ENCODE data around the gene UBE2S. TPM values are rescaled to one million over a fixed set of nuclear protein-coding genes. Genes with fewer than 3 reads are reported as not detected.
"Not testable (repeated sequence)": the region's sequence is repeated elsewhere in the genome, so short reads cannot be mapped to it uniquely, and the experiment has no call there.

UBE2S gene
- total and polyA plus RNA-seq, 2 of the 8 experiments (the other 6 are each of a cell fraction or from before 2014, with no cell fraction given): 398 to 530 TPM

- 83% methylated on average over 1 of the region's 28 CpGs; no CpG with 5 or more reads in 1 of the 2 experiments for WGBS, 2 experiments (ENCODE audit: extremely low coverage in 1 of 2, insufficient coverage in 1 of 2, insufficient read length in 1 of 2, insufficient replicate concordance in 2 of 2, low coverage in 1 of 2, low lambda C conversion rate in 2 of 2, missing lambda C conversion rate in 1 of 2)
- POLR2A ChIA-PET (ENCODE audit: partially characterized antibody): interaction anchor here (1.1 to 34.6 kb wide), 9 partner anchors 7 to 260 kb away, joined by 3 to 874 read pairs (median 4); partner anchors contain the start of genes RPL28, SSC5D, TMEM238 and UBE2S
- CTCF ChIA-PET (ENCODE audit: partially characterized antibody): interaction anchor here (0.9 to 5.6 kb wide), 3 partner anchors 12 to 38 kb away, joined by 3 to 39 read pairs (median 16); no protein-coding TSS in a partner anchor
Observed at GRCh38 chr19:55401390-55401789, 6.2 kb downstream of the UBE2S start.

More at GRCh38 chr19:55401390-55401789, 6.2 kb downstream of the UBE2S start:
- not testable (repeated sequence) for H3K56ac ChIP-seq (replicated peaks; ENCODE audit: insufficient read length, low read depth, low read length); H3K23ac ChIP-seq (ENCODE audit: insufficient read length); H2BK15ac ChIP-seq (ENCODE audit: low read length); H3K14ac ChIP-seq (ENCODE audit: insufficient read length); H3K23me2 ChIP-seq (ENCODE audit: low read depth, low read length); H3K9ac ChIP-seq (replicated peaks in 1 of 4; ENCODE audit: extremely low read depth in 1 of 4, low read depth in 3 of 4, low read length in 3 of 4); H2BK5ac ChIP-seq (ENCODE audit: low read depth, low read length); H3K27me3 ChIP-seq (replicated peaks in 1 of 4; ENCODE audit: control insufficient read depth in 3 of 4, extremely low read depth in 1 of 4, insufficient read depth in 3 of 4, low read length in 3 of 4); H2AFZ ChIP-seq (ENCODE audit: low read length); H2BK20ac ChIP-seq (ENCODE audit: low read length); H4K5ac ChIP-seq (ENCODE audit: insufficient read length, low read depth, low read length); DNase-seq (ENCODE audit: low read depth in 1 of 2, low spot score in 2 of 2); H3K4me2 ChIP-seq (ENCODE audit: insufficient read depth in 1 of 2, low read depth in 2 of 2, low read length in 2 of 2); H4K91ac ChIP-seq (replicated peaks; ENCODE audit: insufficient read length, low read length); H3K27ac ChIP-seq (ENCODE audit: low read depth, low read length); H3K79me1 ChIP-seq (ENCODE audit: low read depth, low read length); FAIRE-seq; H2AK5ac ChIP-seq (ENCODE audit: low read depth, low read length); H3K9me3 ChIP-seq (ENCODE audit: insufficient read depth in 2 of 2, low read depth in 1 of 2, low read length in 1 of 2); H3K4me3 ChIP-seq (ENCODE audit: extremely low read depth in 1 of 4, insufficient read depth in 2 of 4, low read depth in 3 of 4, low read length in 4 of 4); H2BK120ac ChIP-seq (replicated peaks; ENCODE audit: low read depth, low read length); H3K18ac ChIP-seq (ENCODE audit: extremely low read depth, low read length); H4K8ac ChIP-seq (ENCODE audit: extremely low read depth, insufficient read depth, low read length); H2BK12ac ChIP-seq (ENCODE audit: low read depth, low read length); H3K4ac ChIP-seq (replicated peaks; ENCODE audit: insufficient read length, low read depth, low read length); H3K4me1 ChIP-seq (replicated peaks in 1 of 4; ENCODE audit: control insufficient read depth in 3 of 4, insufficient read depth in 4 of 4, low read length in 3 of 4)
- Histone ChIP-seq H3K36me3 (ENCODE audit: control insufficient read depth in 2 of 4, insufficient read depth in 4 of 4, low read length in 3 of 4) (peaks cover 27 to 59% (median 47%) of the 10 kb centered on the region in 4 experiments), H3K79me2 (ENCODE audit: control insufficient read depth in 1 of 2, insufficient read depth in 2 of 2, low read length in 2 of 2) (peaks cover 4 to 23% of the 10 kb centered on the region in 2 experiments), H4K20me1 (replicated peaks in 1 of 2; ENCODE audit: control insufficient read depth in 1 of 2, insufficient read depth in 2 of 2, low read length in 2 of 2) (peaks cover 33 to 38% of the 10 kb centered on the region in 2 experiments)

Measured in H1 (cell line).